HepG2 (cell line): ENCODE results near the gene FAM187B. TPM values are rescaled to one million over a fixed set of nuclear protein-coding genes. Genes with fewer than 3 reads are reported as not detected.

Source experiments
- CAMTA2 ChIP-seq: sonication (generic); formaldehyde crosslinking; IDR thresholded peaks from 2 replicates; pipeline ENCODE4 v1.4.0; 2020; ENCODE audit warnings: mild to moderate bottlenecking, missing genetic modification reagents, borderline replicate concordance
- CREBL2 ChIP-seq: sonication (generic); formaldehyde crosslinking; IDR thresholded peaks from 2 replicates; pipeline ENCODE4 v1.8.1; 2023; ENCODE audit warnings: missing genetic modification reagents, mild to moderate bottlenecking, borderline replicate concordance
- FOSL2 ChIP-seq: sonication (generic); formaldehyde crosslinking; IDR thresholded peaks from 2 replicates; pipeline ENCODE4 v1.4.0; 2020; ENCODE audit warnings: missing genetic modification reagents
- MAFK ChIP-seq, 2 experiments: IDR thresholded peaks in 1 of 2; conservative IDR thresholded peaks in 1 of 2; 2 replicates each; pipeline ENCODE4 v1.6.1; 2011; ENCODE audit warnings: improper control_type of control experiment in 2 of 2, low read length in 2 of 2
- MEIS2 ChIP-seq: sonication (generic); formaldehyde crosslinking; IDR thresholded peaks from 2 replicates; pipeline ENCODE4 v1.9.0; 2021; ENCODE audit warnings: mild to moderate bottlenecking, missing genetic modification reagents
- MIER3 ChIP-seq: IDR thresholded peaks from 2 replicates; pipeline ENCODE4 v1.6.1; 2016; ENCODE audit warnings: missing compliant biosample characterization, borderline replicate concordance
- MLXIP ChIP-seq: sonication (generic); formaldehyde crosslinking; IDR thresholded peaks from 2 replicates; pipeline ENCODE4 v1.9.0; 2021; ENCODE audit warnings: missing genetic modification reagents, borderline replicate concordance
- MXD3 ChIP-seq: IDR thresholded peaks from 2 replicates; pipeline ENCODE4 v1.6.1; 2016; ENCODE audit warnings: mild to moderate bottlenecking, missing biosample characterization, missing genetic modification reagents
- ONECUT2 ChIP-seq: sonication (generic); formaldehyde crosslinking; IDR thresholded peaks from 2 replicates; pipeline ENCODE4 v1.4.0; 2020; ENCODE audit warnings: missing genetic modification reagents
- RBAK ChIP-seq: sonication (generic); formaldehyde crosslinking; IDR thresholded peaks from 2 replicates; pipeline ENCODE4 v1.5.1; 2020; ENCODE audit warnings: mild to moderate bottlenecking, missing genetic modification reagents
- SATB2 ChIP-seq: sonication (generic); formaldehyde crosslinking; IDR thresholded peaks from 2 replicates; pipeline ENCODE4 v1.5.0; 2020; ENCODE audit warnings: missing genetic modification reagents
- SETDB1 ChIP-seq: sonication (generic); formaldehyde crosslinking; IDR thresholded peaks from 2 replicates; pipeline ENCODE4 v1.5.1; 2020; ENCODE audit warnings: missing genetic modification reagents, mild to moderate bottlenecking, borderline replicate concordance
- TSC22D2 ChIP-seq: sonication (generic); formaldehyde crosslinking; IDR thresholded peaks from 2 replicates; pipeline ENCODE4 v1.5.1; 2020; ENCODE audit warnings: missing genetic modification reagents, mild to moderate bottlenecking, borderline replicate concordance
- ZBTB37 ChIP-seq: sonication (generic); formaldehyde crosslinking; IDR thresholded peaks from 2 replicates; pipeline ENCODE4 v1.4.0; 2020; ENCODE audit warnings: mild to moderate bottlenecking, missing genetic modification reagents
- ZBTB42 ChIP-seq: sonication (generic); formaldehyde crosslinking; IDR thresholded peaks from 2 replicates; pipeline ENCODE4 v1.5.0; 2020; ENCODE audit warnings: mild to moderate bottlenecking, missing genetic modification reagents
- ZNF451 ChIP-seq: sonication (generic); formaldehyde crosslinking; IDR thresholded peaks from 2 replicates; pipeline ENCODE4 v1.5.0; 2020; ENCODE audit warnings: mild to moderate bottlenecking, missing genetic modification reagents
- ZNF552 ChIP-seq: sonication (generic); formaldehyde crosslinking; IDR thresholded peaks from 2 replicates; pipeline ENCODE4 v1.9.0; 2022; ENCODE audit warnings: missing genetic modification reagents, mild to moderate bottlenecking, borderline replicate concordance
- ZNF570 ChIP-seq: sonication (generic); formaldehyde crosslinking; IDR thresholded peaks from 2 replicates; pipeline ENCODE4 v1.4.0; 2020; ENCODE audit warnings: mild to moderate bottlenecking, missing genetic modification reagents, borderline replicate concordance
- ZNF574 ChIP-seq: sonication (generic); formaldehyde crosslinking; IDR thresholded peaks from 2 replicates; pipeline ENCODE4 v1.4.0; 2020; ENCODE audit warnings: missing genetic modification reagents
- ZNF607 ChIP-seq: sonication (generic); formaldehyde crosslinking; IDR thresholded peaks from 2 replicates; pipeline ENCODE4 v1.5.1; 2020; ENCODE audit warnings: missing genetic modification reagents, mild to moderate bottlenecking, borderline replicate concordance
- ZNF678 ChIP-seq: sonication (generic); formaldehyde crosslinking; IDR thresholded peaks from 2 replicates; pipeline ENCODE4 v1.4.0; 2020; ENCODE audit warnings: mild to moderate bottlenecking, missing genetic modification reagents
- ZNF747 ChIP-seq: sonication (generic); formaldehyde crosslinking; IDR thresholded peaks from 2 replicates; pipeline ENCODE4 v1.8.1; 2023; ENCODE audit warnings: missing genetic modification reagents, mild to moderate bottlenecking, borderline replicate concordance
- polyA plus RNA-seq, 8 experiments: library from polyadenylated mRNA; depleted of rRNA in 3 of 8; stranded (reverse) in 7 of 8; unstranded in 1 of 8; fragments of >200 nt; fragmentation: Illumina TruSeq in 4 of 8; extraction: Trizol in 4 of 8; gene quantifications; 2 replicates each; pipeline versions ENCODE4 v1.2.1 to v1.2.3, GENCODE V29; 2011 to 2016; ENCODE audit warnings: low read depth in 4 of 8, missing spikeins in 1 of 8, mixed read lengths in 1 of 8; ENCODE audit not compliant: insufficient read depth in 1 of 8
- total RNA-seq, 5 experiments: library from RNA; depleted of rRNA; stranded (reverse); fragments of >200 nt; fragmentation: Illumina TruSeq; extraction: Trizol; gene quantifications; 2 replicates each; pipeline ENCODE4 v1.2.3, GENCODE V29; 2016; ENCODE audit warnings: low read depth in 1 of 5

Gene FAM187B
- total and polyA plus RNA-seq, 2 of the 13 experiments (the other 11 are each of a cell fraction or from before 2014, with no cell fraction given): not detected

GRCh38 chr19:35249146-35249847 lies 20.8 kb upstream of the FAM187B start (continued):
- no peak for TF ChIP-seq TSC22D2
- no peak for TF ChIP-seq ZNF678 (CRISPR knock-in tag)
- no peak for TF ChIP-seq MAFK (conservative IDR thresholded peaks at IDR 0.05 in 1 of 2, IDR thresholded peaks at IDR 0.05 in 1 of 2; ENCODE audit: low read length in 2 of 2)
- 0 out of 2 replicates have a peak, but pooled peaks have one; percentile 10 for TF ChIP-seq MEIS2 (CRISPR knock-in tag)
- TF ChIP-seq MXD3: 0 out of 2 replicates have a peak, but pooled peaks have one; percentile 3
- TF ChIP-seq FOSL2 (CRISPR knock-in tag): no peak
- no peak for TF ChIP-seq ZNF607 (CRISPR knock-in tag)
- no peak for TF ChIP-seq CAMTA2 (CRISPR knock-in tag)
- TF ChIP-seq ZNF574: no peak; the same call in 1 of the 2 replicates
- TF ChIP-seq ZBTB42 (CRISPR knock-in tag): no peak
- no peak for TF ChIP-seq ZNF747 (CRISPR knock-in tag)
- TF ChIP-seq SATB2: no peak
- 0 out of 2 replicates have a peak, but pooled peaks have one; percentile 28 for TF ChIP-seq ZNF552 (CRISPR knock-in tag)
- TF ChIP-seq ONECUT2 (CRISPR knock-in tag): no peak
- TF ChIP-seq ZNF451: no peak
- no peak for TF ChIP-seq ZBTB37 (CRISPR knock-in tag)
- TF ChIP-seq MLXIP (CRISPR knock-in tag): no peak
- no peak for TF ChIP-seq MIER3
- no peak for TF ChIP-seq CREBL2 (CRISPR knock-in tag)
- no peak for TF ChIP-seq ZNF570 (CRISPR knock-in tag)
- no peak for TF ChIP-seq RBAK
- TF ChIP-seq SETDB1 (CRISPR knock-in tag): no peak
